ENCODE results near the gene HES4. TPM values are rescaled to one million over a fixed set of nuclear protein-coding genes. Genes with fewer than 3 reads are reported as not detected.

HES4 gene
- total and polyA plus RNA-seq, 2 of the 13 experiments (the other 11 are each of a cell fraction or from before 2014, with no cell fraction given): 8.8 to 10.6 TPM

GRCh38 chr1:978835-979743 is 20.8 kb downstream of the HES4 start:
- H3K9me3 ChIP-seq (ENCODE audit: low read length): no peaks in the 10 kb centered on the region
- POLR2A ChIA-PET: no interaction called here
- peaks cover 55% of the 10 kb centered on the region for H3K4me1 ChIP-seq (ENCODE audit: insufficient read depth, low read length)
- no peak for TF ChIP-seq KDM6A (CRISPR knock-in tag; IDR thresholded peaks at IDR 0.05; ENCODE audit: low read depth)
- TF ChIP-seq RBM22 (optimal IDR thresholded peaks at IDR 0.05; ENCODE audit: low read length): no peak
- no peak for TF ChIP-seq DDIT3 (CRISPR knock-in tag; IDR thresholded peaks at IDR 0.05)
- TF ChIP-seq MED1 (CRISPR knock-in tag; IDR thresholded peaks at IDR 0.05): no peak
- no peak for TF ChIP-seq MAX (IDR thresholded peaks at IDR 0.05)
- TF ChIP-seq ZMYM3 (CRISPR knock-in tag; IDR thresholded peaks at IDR 0.05): no peak
- no CpG with 5 or more reads among the region's 60 CpGs for WGBS (ENCODE audit: low lambda C conversion rate)
- peak overlapping the region in 1 of 3 experiments; percentile 70; a peak in 1 of 6 replicates for H3K4me3 ChIP-seq (replicated peaks in 1 of 3; ENCODE audit: insufficient read depth in 1 of 3, low read depth in 2 of 3, low read length in 3 of 3)
- intact Hi-C loops (cut with micrococcal nuclease; ENCODE audit: unreplicated experiment): no loop called here
- FAIRE-seq (no peak), ATAC-seq (no peak), DNase-seq (ENCODE audit: low spot score) (no peak)
- H3K9ac ChIP-seq (ENCODE audit: insufficient read depth, low read depth, low read length): no peak overlapping the region
- H3K36me3 ChIP-seq (replicated peaks in 1 of 2; ENCODE audit: control insufficient read depth in 1 of 2, insufficient read depth in 2 of 2, low read length in 2 of 2): no peaks in the 10 kb centered on the region
- H3K27me3 ChIP-seq (ENCODE audit: control insufficient read depth in 1 of 2, insufficient read depth in 2 of 2, low read length in 2 of 2): peaks cover 22 to 50% of the 10 kb centered on the region in 2 experiments
- BruUV-seq (replicated peaks): no TSS peak
- H3K4me2 ChIP-seq (ENCODE audit: low read depth, low read length): peak overlapping the region; percentile 74; the same call in 1 of the 2 replicates
- in situ Hi-C loops (cut with HindIII; ENCODE audit: extremely low pct_ligation_motif_present, low pct_unique_long_range_greater_than_20kb): no loop called here
- no peak overlapping the region for H2AFZ ChIP-seq (ENCODE audit: low read length)
- H4K20me1 ChIP-seq (ENCODE audit: insufficient read depth, low read length): no peaks in the 10 kb centered on the region
- no peak overlapping the region for H3K27ac ChIP-seq (ENCODE audit: extremely low read length, insufficient read depth, low read length)
- CTCF ChIA-PET (ENCODE audit: low intra/inter-chr PET ratio, low total read pairs): no interaction called here
- H3K79me2 ChIP-seq (ENCODE audit: insufficient read depth, low read length): no peaks in the 10 kb centered on the region

Data from HepG2 (cell line).